Left lung (tissue), 10 donors: ENCODE results near the gene EXOC3. TPM values are rescaled to one million over a fixed set of nuclear protein-coding genes. Genes with fewer than 3 reads are reported as not detected.
A peak's percentile ranks its signal among the peaks of the same experiment; 100 is the strongest.

Experiments used
- ATAC-seq: fragments of 200-7000 bp; cut with Tn5 transposase; one replicate; pipeline ENCODE4 v1.9.1; 2020; ENCODE audit warnings: moderate library complexity
- DNase-seq, 4 donors: peaks; one replicate each; pipeline ENCODE4 v3.0.0-alpha.2; 2013 to 2020
- H3K27ac ChIP-seq, 2 donors: fragments of 200-600 bp; sonication (generic) in 1 of 2; one replicate each; pipeline versions ENCODE4 v1.5.0 to v1.8.0; 2020 to 2021
- H3K27me3 ChIP-seq, 2 donors: fragments of 200-600 bp; sonication (generic) in 1 of 2; one replicate each; pipeline versions ENCODE4 v1.5.0 to v1.8.0; 2020 to 2021
- H3K36me3 ChIP-seq, 2 donors: fragments of 200-600 bp; sonication (generic) in 1 of 2; one replicate each; pipeline versions ENCODE4 v1.5.0 to v1.8.0; 2020 to 2021
- H3K4me1 ChIP-seq, 2 donors: fragments of 200-600 bp; one replicate each; pipeline ENCODE4 v1.8.0; 2021
- H3K4me3 ChIP-seq, 2 donors: fragments of 200-600 bp; sonication (generic) in 1 of 2; one replicate each; pipeline versions ENCODE4 v1.5.0 to v1.8.0; 2020 to 2021; ENCODE audit warnings: mild to moderate bottlenecking in 1 of 2
- H3K9me3 ChIP-seq, 2 donors: fragments of 200-600 bp; sonication (generic) in 1 of 2; one replicate each; pipeline versions ENCODE4 v1.5.0 to v1.8.0; 2020 to 2021
- CTCF ChIP-seq, 2 donors: fragments of 200-600 bp; sonication (generic) in 1 of 2; IDR thresholded peaks; one replicate each; pipeline versions ENCODE4 v1.5.0 to v1.8.0; 2021; ENCODE audit warnings: antibody characterized with exemption in 2 of 2
- intact Hi-C, 2 donors: fragments of 100-400 bp; cut with DNase I; formaldehyde crosslinking; loops; one replicate each; pipeline versions ENCODE4 v1.11.2 to v1.14.2; 2022
- polyA plus RNA-seq, 6 donors: library from polyadenylated mRNA; unstranded; fragments of 120-200 nt; gene quantifications; one replicate each; pipeline ENCODE4 v1.2.1, GENCODE V29; 2013; ENCODE audit not compliant: insufficient read length in 6 of 6
- total RNA-seq, 2 donors: library from RNA; stranded (reverse); fragmentation: NEBNext Ultra II Directional; extraction: Animal tissue kit (Norgen Biotek cat#: 25700); gene quantifications; one replicate each; pipeline ENCODE4 v1.2.1, GENCODE V29; 2021
- donor health status: DM: no; HTN: yes; CAD: no.
- donor health status: DM: no; HTN: no; CAD: no.

The EXOC3 gene
- total and polyA plus RNA-seq, 8 donors: 43.8 to 62.4 (median 57.0) TPM

GRCh38 chr5:435156-435790 is 7.7 kb upstream of the EXOC3 start:
- no peaks in the 10 kb centered on the region for H3K36me3 ChIP-seq
- no peaks in the 10 kb centered on the region for H3K9me3 ChIP-seq
- no peaks in the 10 kb centered on the region for H3K4me1 ChIP-seq
- DNase-seq (no peak), ATAC-seq (no peak)
- no peaks in the 10 kb centered on the region for H3K27me3 ChIP-seq
- intact Hi-C loops: no loop called here
- H3K27ac ChIP-seq: no peak overlapping the region
- no peak for TF ChIP-seq CTCF (IDR thresholded peaks at IDR 0.05)
- no peak overlapping the region for H3K4me3 ChIP-seq

GRCh38 chr5:435961-436640 is 6.9 kb upstream of the EXOC3 start:
- Histone ChIP-seq H3K9me3 (no peaks in the 10 kb centered on the region), H3K27ac (no peak overlapping the region), H3K4me3 (no peak overlapping the region), H3K36me3 (no peaks in the 10 kb centered on the region), H3K27me3 (no peaks in the 10 kb centered on the region), H3K4me1 (no peaks in the 10 kb centered on the region)
- DNase-seq (peak in 1 of 4 donors; percentile 20), ATAC-seq (no peak)
- intact Hi-C loops: no loop called here
- peak in 1 of 2 donors; percentile 18 for TF ChIP-seq CTCF (IDR thresholded peaks at IDR 0.05)

- no peaks in the 10 kb centered on the region for H3K9me3 ChIP-seq
- no peak overlapping the region for H3K27ac ChIP-seq
- no peak for TF ChIP-seq CTCF (IDR thresholded peaks at IDR 0.05)
- no peaks in the 10 kb centered on the region for H3K27me3 ChIP-seq
- intact Hi-C loops: no loop called here
- no peak for ATAC-seq
- no peaks in the 10 kb centered on the region for H3K36me3 ChIP-seq
- DNase-seq: no peak
- H3K4me1 ChIP-seq: peaks cover 0 to under 1% of the 10 kb centered on the region in 2 donors
- H3K4me3 ChIP-seq: no peak overlapping the region
Observed at GRCh38 chr5:436641-436975, 6.4 kb upstream of the EXOC3 start.

- DNase-seq (no peak), ATAC-seq (no peak)
- no peaks in the 10 kb centered on the region for H3K27me3 ChIP-seq
- H3K4me3 ChIP-seq: no peak overlapping the region
- H3K4me1 ChIP-seq: peaks cover 0 to 8% of the 10 kb centered on the region in 2 donors
- H3K9me3 ChIP-seq: no peaks in the 10 kb centered on the region
- no peak overlapping the region for H3K27ac ChIP-seq
- intact Hi-C loops: no loop called here
- TF ChIP-seq CTCF (IDR thresholded peaks at IDR 0.05): no peak
- H3K36me3 ChIP-seq: no peaks in the 10 kb centered on the region
Observed at GRCh38 chr5:437281-437771, 5.7 kb upstream of the EXOC3 start.

GRCh38 chr5:438481-438981 is 4.4 kb upstream of the EXOC3 start:
- Histone ChIP-seq H3K36me3 (no peaks in the 10 kb centered on the region), H3K27me3 (no peaks in the 10 kb centered on the region), H3K4me1 (peaks cover 0 to 10% of the 10 kb centered on the region in 2 donors), H3K9me3 (no peaks in the 10 kb centered on the region), H3K27ac (no peak overlapping the region), H3K4me3 (no peak overlapping the region)
- TF ChIP-seq CTCF (IDR thresholded peaks at IDR 0.05): no peak
- ATAC-seq: no peak
- intact Hi-C loops: no loop called here
- DNase-seq: no peak
